Upper lobe of right lung (tissue), 1 donor: Measurements from ENCODE around the gene GRK5. TPM values are rescaled to one million over a fixed set of nuclear protein-coding genes. Genes with fewer than 3 reads are reported as not detected.

Experiments used
- ATAC-seq: fragments of 200-7000 bp; cut with Tn5 transposase; one replicate; pipeline ENCODE4 v1.9.1; 2020; ENCODE audit warnings: mild to moderate bottlenecking, moderate library complexity
- DNase-seq: peaks from one replicate; pipeline ENCODE4 v3.0.0-alpha.2; 2020
- H3K27ac ChIP-seq: fragments of 200-600 bp; one replicate; pipeline ENCODE4 v1.8.0; 2022
- H3K27me3 ChIP-seq: fragments of 200-600 bp; one replicate; pipeline ENCODE4 v1.8.0; 2022; ENCODE audit warnings: mild to moderate bottlenecking
- H3K36me3 ChIP-seq: fragments of 200-600 bp; one replicate; pipeline ENCODE4 v1.8.0; 2022
- H3K4me1 ChIP-seq: fragments of 200-600 bp; one replicate; pipeline ENCODE4 v1.8.0; 2022
- H3K4me3 ChIP-seq: fragments of 200-600 bp; one replicate; pipeline ENCODE4 v1.8.0; 2022; ENCODE audit warnings: mild to moderate bottlenecking
- H3K9me3 ChIP-seq: fragments of 200-600 bp; one replicate; pipeline ENCODE4 v1.8.0; 2022
- CTCF ChIP-seq: fragments of 200-600 bp; IDR thresholded peaks from one replicate; pipeline ENCODE4 v1.8.0; 2022; ENCODE audit warnings: antibody characterized with exemption
- intact Hi-C: fragments of 100-400 bp; cut with DNase I; formaldehyde crosslinking; loops from one replicate; pipeline ENCODE4 v1.11.0; 2022
- total RNA-seq: library from RNA; stranded (reverse); fragmentation: NEBNext Ultra II Directional; extraction: Animal tissue kit (Norgen Biotek cat#: 25700); gene quantifications from one replicate; pipeline ENCODE4 v1.2.1, GENCODE V29; 2021
- donor health status: DM: no; HTN: yes; CAD: no; lungs with severe emphysema.

Gene GRK5
- total RNA-seq, 1 donor from 2014 or later = 83.5 TPM

- ATAC-seq (no peak), DNase-seq (no peak)
- Histone ChIP-seq H3K36me3 (no peaks in the 10 kb centered on the region), H3K4me3 (no peak overlapping the region), H3K4me1 (peaks cover 18% of the 10 kb centered on the region), H3K9me3 (no peaks in the 10 kb centered on the region), H3K27me3 (no peaks in the 10 kb centered on the region), H3K27ac (peak overlapping the region; percentile 7)
- intact Hi-C loops = no loop called here
- TF ChIP-seq CTCF = no peak
Observed at GRCh38 chr10:119243488-119243887, 36.1 kb downstream of the GRK5 start.

- intact Hi-C loops = no loop called here
- no peak overlapping the region for H3K4me3 ChIP-seq
- no peak for TF ChIP-seq CTCF
- H3K4me1 ChIP-seq = peaks cover 14% of the 10 kb centered on the region
- no peak for ATAC-seq
- H3K36me3 ChIP-seq = no peaks in the 10 kb centered on the region
- H3K27ac ChIP-seq = peak overlapping the region; percentile 7
- no peak for DNase-seq
- no peaks in the 10 kb centered on the region for H3K27me3 ChIP-seq
- H3K9me3 ChIP-seq = no peaks in the 10 kb centered on the region
Observed at GRCh38 chr10:119243967-119244366, 36.6 kb downstream of the GRK5 start.

- no peak for DNase-seq
- ATAC-seq = no peak
- H3K27ac ChIP-seq = no peak overlapping the region
- H3K27me3 ChIP-seq = no peaks in the 10 kb centered on the region
- no peak overlapping the region for H3K4me3 ChIP-seq
- intact Hi-C loops = no loop called here
- H3K9me3 ChIP-seq = no peaks in the 10 kb centered on the region
- no peaks in the 10 kb centered on the region for H3K36me3 ChIP-seq
- H3K4me1 ChIP-seq = peaks cover 17% of the 10 kb centered on the region
- TF ChIP-seq CTCF = no peak
Observed at GRCh38 chr10:119245272-119245671, 37.9 kb downstream of the GRK5 start.

GRCh38 chr10:119246862-119247549, 39.6 kb downstream of the GRK5 start:
- Histone ChIP-seq H3K9me3 (no peaks in the 10 kb centered on the region), H3K4me3 (no peak overlapping the region), H3K27ac (peak overlapping the region; percentile 69), H3K27me3 (no peaks in the 10 kb centered on the region), H3K4me1 (peaks cover 29% of the 10 kb centered on the region), H3K36me3 (no peaks in the 10 kb centered on the region)
- TF ChIP-seq CTCF = peak; percentile 12
- ATAC-seq = peak; percentile 85
- intact Hi-C loops = no loop called here
- no peak for DNase-seq

GRCh38 chr10:119247550-119247894, 40.2 kb downstream of the GRK5 start:
- Histone ChIP-seq H3K9me3 (no peaks in the 10 kb centered on the region), H3K4me3 (no peak overlapping the region), H3K27ac (peak overlapping the region; percentile 69), H3K36me3 (no peaks in the 10 kb centered on the region), H3K4me1 (peaks cover 34% of the 10 kb centered on the region), H3K27me3 (no peaks in the 10 kb centered on the region)
- ATAC-seq (no peak), DNase-seq (no peak)
- intact Hi-C loops = no loop called here
- TF ChIP-seq CTCF = no peak

- Histone ChIP-seq H3K9me3 (no peaks in the 10 kb centered on the region), H3K27me3 (no peaks in the 10 kb centered on the region), H3K36me3 (no peaks in the 10 kb centered on the region), H3K4me1 (peaks cover 39% of the 10 kb centered on the region), H3K27ac (peak overlapping the region; percentile 69), H3K4me3 (no peak overlapping the region)
- no peak for DNase-seq
- intact Hi-C loops = no loop called here
- no peak for ATAC-seq
- no peak for TF ChIP-seq CTCF
Observed at GRCh38 chr10:119248184-119248583, 40.8 kb downstream of the GRK5 start.
